Effector memory CD8-positive, alpha-beta T cell (primary cell): Measurements from ENCODE around the gene DDX10.

ENCODE experiments used
- ATAC-seq: fragments of 150-1000 bp; cut with Tn5 transposase; replicated peaks from 2 replicates; pipeline ENCODE4 v1.10.0; 2021; ENCODE audit warnings: mild to moderate bottlenecking, moderate library complexity
- DNase-seq, 3 experiments: peaks; one replicate each; pipeline ENCODE4 v3.0.0; 2021
- H3K27ac Mint-ChIP-seq, 2 donors: one replicate each; pipeline ENCODE4 v1.8.0; 2022; ENCODE audit warnings: mild to moderate bottlenecking in 2 of 2, mixed read lengths in 2 of 2, moderate library complexity in 2 of 2
- H3K27me3 Mint-ChIP-seq, 2 donors: one replicate each; pipeline ENCODE4 v1.8.0; 2022; ENCODE audit warnings: mixed read lengths in 2 of 2
- H3K36me3 Mint-ChIP-seq: one replicate; pipeline ENCODE4 v1.8.0; 2022; ENCODE audit warnings: mild to moderate bottlenecking, moderate library complexity, mixed read lengths; ENCODE audit not compliant: insufficient read depth
- H3K4me1 Mint-ChIP-seq, 2 donors: one replicate each; pipeline ENCODE4 v1.8.0; 2022; ENCODE audit warnings: low read depth in 2 of 2, mixed read lengths in 2 of 2
- H3K4me3 Mint-ChIP-seq, 2 donors: one replicate each; pipeline ENCODE4 v1.8.0; 2022; ENCODE audit warnings: mild to moderate bottlenecking in 2 of 2, mixed read lengths in 2 of 2, moderate library complexity in 2 of 2
- H3K9me3 Mint-ChIP-seq, 2 donors: one replicate each; pipeline ENCODE4 v1.8.0; 2022; ENCODE audit warnings: mixed read lengths in 2 of 2

Gene DDX10

DNA sequence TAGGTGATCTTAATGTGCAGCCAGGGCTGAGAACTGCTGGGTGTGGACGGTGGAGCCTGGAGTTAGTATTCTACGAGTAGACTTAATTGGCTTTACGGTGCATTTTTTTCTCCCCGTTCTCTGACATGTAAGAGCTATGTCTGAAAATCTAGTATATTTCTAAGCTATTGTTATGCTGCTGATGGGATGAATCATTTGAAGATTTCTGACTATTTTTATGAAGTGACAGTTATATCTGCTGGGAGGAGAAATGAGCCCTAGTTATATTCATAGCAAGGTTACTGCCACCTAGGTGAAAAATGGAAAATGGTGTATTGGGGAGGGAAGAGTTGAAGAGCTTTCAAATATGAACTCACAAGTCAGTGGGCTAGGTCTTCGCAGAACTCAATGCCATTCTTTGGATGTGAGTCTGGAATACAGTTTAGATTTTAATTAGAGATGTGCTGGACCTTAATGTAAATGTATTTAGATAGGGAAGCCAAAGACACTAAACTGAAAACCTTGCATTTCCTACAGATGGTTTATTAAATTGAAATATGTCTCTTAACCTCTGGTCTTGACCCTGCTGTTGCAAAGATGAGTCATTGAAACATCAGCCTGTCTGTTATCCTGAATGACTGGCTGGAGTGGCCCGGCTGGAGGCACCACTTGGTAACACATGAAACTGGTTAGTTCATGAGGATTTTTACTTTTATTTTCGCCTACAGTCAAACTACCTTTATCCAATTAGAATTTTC, 293.7 kb downstream of the DDX10 start:
- no peak overlapping the region for H3K4me3 Mint-ChIP-seq
- no peak for DNase-seq
- no peaks in the 10 kb centered on the region for H3K9me3 Mint-ChIP-seq
- H3K36me3 Mint-ChIP-seq = no peaks in the 10 kb centered on the region
- H3K27me3 Mint-ChIP-seq = peaks cover 0 to 9% of the 10 kb centered on the region in 2 donors
- ATAC-seq = no peak
- H3K4me1 Mint-ChIP-seq = no peaks in the 10 kb centered on the region
- no peak overlapping the region for H3K27ac Mint-ChIP-seq

DNA sequence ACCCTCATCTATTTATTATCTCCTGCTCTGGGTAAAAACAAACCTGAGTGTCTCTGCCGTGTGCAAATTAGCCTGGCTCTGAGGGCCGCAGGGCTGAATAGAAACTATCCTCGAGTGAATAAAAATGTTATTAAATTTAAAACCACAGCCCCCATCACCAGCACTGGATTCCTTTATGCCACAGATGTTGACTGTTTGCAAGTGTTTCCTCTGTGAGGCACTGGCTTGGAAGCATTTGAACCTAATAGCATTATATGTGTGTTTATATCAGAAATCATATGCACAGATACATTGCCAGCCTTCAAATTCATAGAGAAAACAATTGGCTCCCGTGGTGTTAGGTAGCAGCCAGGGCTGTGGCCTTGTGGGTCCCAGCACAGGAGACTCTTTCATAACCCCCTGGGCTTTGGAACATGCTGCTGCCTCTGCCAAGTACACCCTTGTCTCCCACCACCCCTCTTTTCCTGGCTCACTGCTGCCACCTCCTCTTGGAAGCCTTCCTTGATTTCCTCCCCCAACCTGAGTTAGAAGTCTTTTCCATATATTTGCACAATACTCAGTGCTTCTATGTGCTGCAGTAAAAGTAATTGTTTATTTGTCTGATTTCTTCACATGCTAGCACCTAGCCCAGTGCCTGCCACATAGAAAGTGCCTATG, 294.4 kb downstream of the DDX10 start:
- Mint-ChIP-seq H3K36me3 (no peaks in the 10 kb centered on the region), H3K4me1 (no peaks in the 10 kb centered on the region), H3K27me3 (peaks cover 0 to 9% of the 10 kb centered on the region in 2 donors), H3K4me3 (no peak overlapping the region), H3K27ac (no peak overlapping the region), H3K9me3 (no peaks in the 10 kb centered on the region)
- DNase-seq (no peak), ATAC-seq (no peak)

DNA sequence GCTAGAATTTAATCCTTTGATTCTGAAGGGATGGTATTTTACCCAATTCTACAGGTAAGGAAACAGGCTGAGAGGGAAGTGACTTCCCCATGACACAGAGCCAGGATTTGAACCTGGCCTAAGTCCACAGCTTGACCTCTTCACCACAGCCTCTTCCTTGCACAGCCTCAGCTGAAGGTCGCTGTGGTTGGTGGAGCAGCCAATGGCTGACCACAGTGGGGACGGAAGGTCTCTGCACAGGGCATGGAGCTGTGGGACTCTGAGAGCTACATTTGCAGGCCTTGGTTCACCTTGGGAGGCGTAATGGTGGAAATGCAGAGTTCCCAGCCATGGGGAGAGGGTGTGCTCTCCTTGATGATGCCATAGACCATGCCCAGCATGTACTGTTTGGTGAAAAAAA, 295.0 kb downstream of the DDX10 start:
- Mint-ChIP-seq H3K9me3 (no peaks in the 10 kb centered on the region), H3K36me3 (no peaks in the 10 kb centered on the region), H3K4me1 (no peaks in the 10 kb centered on the region), H3K27me3 (peaks cover 0 to 9% of the 10 kb centered on the region in 2 donors), H3K27ac (no peak overlapping the region), H3K4me3 (no peak overlapping the region)
- ATAC-seq (no peak), DNase-seq (no peak)

DNA sequence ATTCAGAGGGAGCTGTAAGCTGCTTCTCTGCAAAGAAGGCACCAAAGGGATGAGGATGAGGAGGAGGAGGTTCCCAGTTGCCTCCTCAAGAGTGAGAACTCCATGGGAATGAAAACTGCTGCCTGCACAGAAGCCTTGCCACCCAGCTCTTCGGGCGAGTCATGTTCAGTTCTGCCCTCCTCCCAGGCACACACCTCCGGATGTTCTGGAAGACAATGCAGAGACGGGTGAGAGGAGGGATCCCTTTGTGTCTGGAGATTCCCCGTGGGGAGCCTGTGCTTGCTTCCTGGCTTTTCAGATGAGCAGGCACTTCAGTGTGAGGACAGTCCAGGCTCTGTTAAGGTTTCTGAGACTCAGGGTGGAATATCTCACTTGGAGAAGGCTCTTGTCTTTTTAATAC, 295.6 kb downstream of the DDX10 start:
- no peak for DNase-seq
- Mint-ChIP-seq H3K9me3 (no peaks in the 10 kb centered on the region), H3K4me1 (no peaks in the 10 kb centered on the region), H3K27ac (no peak overlapping the region), H3K36me3 (no peaks in the 10 kb centered on the region), H3K4me3 (no peak overlapping the region), H3K27me3 (peaks cover 0 to 9% of the 10 kb centered on the region in 2 donors)
- ATAC-seq = no peak

DNA sequence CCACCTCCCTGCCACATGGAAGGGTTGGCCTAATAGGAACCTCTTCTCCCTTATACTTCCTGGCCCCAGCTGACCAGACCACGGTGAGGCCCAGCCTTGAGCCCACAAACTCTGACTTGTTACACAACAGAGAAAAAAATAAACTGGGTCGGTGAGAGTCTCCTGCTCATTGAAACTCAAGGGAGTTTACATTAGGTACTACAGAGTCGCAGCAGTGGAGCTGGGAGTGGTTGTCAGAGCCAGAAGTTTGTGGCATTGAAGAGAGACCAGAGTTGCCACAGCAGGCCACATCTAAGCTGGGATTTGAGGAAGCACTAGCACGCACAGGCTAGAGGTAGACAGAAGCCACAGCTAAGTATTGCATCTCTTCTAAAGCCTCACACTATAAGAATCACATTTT, 296.2 kb downstream of the DDX10 start:
- H3K4me1 Mint-ChIP-seq = no peaks in the 10 kb centered on the region
- no peak overlapping the region for H3K27ac Mint-ChIP-seq
- no peaks in the 10 kb centered on the region for H3K9me3 Mint-ChIP-seq
- H3K36me3 Mint-ChIP-seq = no peaks in the 10 kb centered on the region
- DNase-seq (no peak), ATAC-seq (no peak)
- no peak overlapping the region for H3K4me3 Mint-ChIP-seq
- peaks cover 0 to 9% of the 10 kb centered on the region in 2 donors for H3K27me3 Mint-ChIP-seq

DNA sequence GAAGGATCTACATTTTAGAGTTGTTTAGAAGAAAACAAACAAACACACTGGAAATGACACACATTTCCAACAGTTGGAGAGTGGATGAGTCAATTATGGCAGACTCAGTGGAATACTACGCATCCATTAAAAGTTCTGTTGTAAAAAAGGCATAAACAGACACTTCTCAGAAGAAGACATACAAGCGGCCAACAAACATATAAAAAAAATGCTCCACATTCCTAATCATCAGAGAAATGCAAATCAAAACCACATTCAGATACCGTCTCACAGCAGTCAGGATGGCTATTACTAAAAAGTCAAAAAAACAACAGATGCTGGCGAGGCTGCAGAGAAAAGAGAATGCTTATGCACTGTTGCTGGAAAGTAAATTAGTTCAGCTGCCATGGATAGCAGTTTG, 298.2 kb downstream of the DDX10 start:
- Mint-ChIP-seq H3K27ac (no peak overlapping the region), H3K4me1 (no peaks in the 10 kb centered on the region), H3K4me3 (no peak overlapping the region), H3K36me3 (no peaks in the 10 kb centered on the region), H3K27me3 (peaks cover 0 to 18% of the 10 kb centered on the region in 2 donors), H3K9me3 (no peaks in the 10 kb centered on the region)
- DNase-seq (no peak), ATAC-seq (no peak)

DNA sequence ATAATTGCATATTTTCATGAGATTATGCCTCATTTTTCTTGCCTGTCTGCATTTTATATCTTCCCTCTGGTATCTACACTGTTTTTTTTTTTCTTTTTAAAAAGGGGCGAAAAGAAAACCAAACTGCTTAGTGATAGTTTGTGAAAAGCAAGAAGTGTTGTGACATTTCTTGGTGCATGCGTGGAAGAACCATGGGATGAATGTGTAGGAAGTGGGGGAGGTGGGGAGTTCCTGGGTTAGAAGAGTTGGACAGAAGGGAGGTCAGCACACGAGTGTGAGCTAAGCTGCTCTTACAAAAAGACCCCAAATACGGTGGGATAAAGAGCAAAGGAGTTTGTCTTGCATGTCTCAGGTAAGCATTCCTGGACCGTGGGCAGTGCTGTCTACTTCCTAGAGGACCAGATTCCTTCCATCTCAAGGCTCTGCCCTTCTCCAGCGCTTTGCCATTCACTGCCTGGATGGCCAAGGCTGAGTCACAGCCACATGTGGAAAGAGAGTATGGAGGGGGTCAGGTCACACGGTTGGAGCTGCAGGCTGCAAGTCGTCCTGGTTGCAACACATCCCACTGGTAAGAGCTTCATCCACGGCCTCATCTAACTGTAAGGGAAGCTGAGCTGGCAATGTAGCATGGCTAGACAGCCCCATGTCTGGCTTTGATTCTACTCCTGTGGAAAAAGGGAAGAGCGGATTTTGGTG, 300.6 kb downstream of the DDX10 start:
- Mint-ChIP-seq H3K4me1 (no peaks in the 10 kb centered on the region), H3K4me3 (no peak overlapping the region), H3K27ac (no peak overlapping the region), H3K9me3 (no peaks in the 10 kb centered on the region), H3K36me3 (no peaks in the 10 kb centered on the region), H3K27me3 (peaks cover 0 to 18% of the 10 kb centered on the region in 2 donors)
- ATAC-seq = no peak
- no peak for DNase-seq

DNA sequence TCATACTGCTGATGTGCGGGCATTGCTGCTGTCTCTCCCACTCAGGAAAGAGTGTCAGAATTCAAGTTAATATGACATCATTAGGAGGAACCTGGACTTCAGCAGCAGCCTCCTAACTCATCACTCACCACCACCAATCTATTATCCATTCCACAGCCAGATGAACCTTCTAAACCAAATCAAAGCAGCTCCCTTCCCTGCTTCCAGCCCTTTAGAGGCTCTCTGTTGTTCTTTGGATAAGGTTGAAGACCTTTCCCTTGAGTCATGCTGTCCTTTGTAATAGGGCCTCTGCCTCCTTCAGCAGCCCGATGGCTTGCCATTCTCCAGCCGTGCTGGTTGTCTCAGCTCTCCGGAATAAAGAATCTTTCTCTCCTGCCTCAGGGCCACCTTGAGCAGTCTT, 301.3 kb downstream of the DDX10 start:
- DNase-seq (no peak), ATAC-seq (no peak)
- Mint-ChIP-seq H3K4me3 (no peak overlapping the region), H3K4me1 (no peaks in the 10 kb centered on the region), H3K9me3 (no peaks in the 10 kb centered on the region), H3K36me3 (no peaks in the 10 kb centered on the region), H3K27ac (no peak overlapping the region), H3K27me3 (peaks cover 0 to 18% of the 10 kb centered on the region in 2 donors)

DNA sequence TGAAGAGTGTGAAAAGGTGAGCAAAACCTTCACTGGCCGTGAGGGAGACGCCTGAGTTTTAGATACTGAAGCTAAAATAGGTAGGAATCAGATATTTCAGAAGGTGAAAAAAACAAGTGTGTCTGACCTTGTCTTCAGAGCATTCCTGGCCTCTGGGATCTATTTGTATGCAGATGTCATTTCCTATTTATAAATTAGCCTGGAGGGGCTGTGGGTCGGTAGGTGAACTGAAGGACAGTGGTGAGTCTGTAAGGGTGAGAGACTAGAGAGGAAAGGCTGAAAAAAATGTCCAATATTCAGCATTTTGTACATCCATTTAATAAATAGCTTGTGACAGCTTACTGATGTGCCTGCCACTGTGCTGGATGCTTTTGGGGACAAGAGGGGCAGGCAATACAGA, 302.1 kb downstream of the DDX10 start:
- Mint-ChIP-seq H3K4me1 (no peaks in the 10 kb centered on the region), H3K36me3 (no peaks in the 10 kb centered on the region), H3K27me3 (peaks cover 0 to 10% of the 10 kb centered on the region in 2 donors), H3K4me3 (no peak overlapping the region), H3K9me3 (no peaks in the 10 kb centered on the region), H3K27ac (no peak overlapping the region)
- DNase-seq = no peak
- no peak for ATAC-seq

DNA sequence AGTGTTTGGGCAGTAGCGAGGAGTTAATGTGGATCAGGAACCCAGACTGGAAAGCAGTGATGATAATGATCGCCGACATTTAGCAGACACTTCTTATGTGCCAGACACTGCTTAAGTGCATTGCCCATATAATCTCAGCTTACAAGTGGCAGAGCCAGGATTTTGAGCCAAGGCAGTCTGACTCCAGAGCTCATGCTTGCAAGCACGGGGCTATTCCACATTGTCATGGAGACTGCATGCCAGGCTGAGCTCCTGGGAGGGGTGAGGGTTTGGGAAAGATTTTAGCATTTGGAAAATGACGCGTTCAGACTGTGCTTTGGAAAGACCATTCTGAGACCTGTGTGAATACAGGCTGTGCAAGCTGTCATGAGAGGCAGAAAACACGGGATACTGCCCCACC, 302.7 kb downstream of the DDX10 start:
- peaks cover 0 to 9% of the 10 kb centered on the region in 2 donors for H3K27me3 Mint-ChIP-seq
- H3K27ac Mint-ChIP-seq = no peak overlapping the region
- H3K9me3 Mint-ChIP-seq = no peaks in the 10 kb centered on the region
- DNase-seq (no peak), ATAC-seq (no peak)
- H3K4me1 Mint-ChIP-seq = no peaks in the 10 kb centered on the region
- no peak overlapping the region for H3K4me3 Mint-ChIP-seq
- no peaks in the 10 kb centered on the region for H3K36me3 Mint-ChIP-seq

DNA sequence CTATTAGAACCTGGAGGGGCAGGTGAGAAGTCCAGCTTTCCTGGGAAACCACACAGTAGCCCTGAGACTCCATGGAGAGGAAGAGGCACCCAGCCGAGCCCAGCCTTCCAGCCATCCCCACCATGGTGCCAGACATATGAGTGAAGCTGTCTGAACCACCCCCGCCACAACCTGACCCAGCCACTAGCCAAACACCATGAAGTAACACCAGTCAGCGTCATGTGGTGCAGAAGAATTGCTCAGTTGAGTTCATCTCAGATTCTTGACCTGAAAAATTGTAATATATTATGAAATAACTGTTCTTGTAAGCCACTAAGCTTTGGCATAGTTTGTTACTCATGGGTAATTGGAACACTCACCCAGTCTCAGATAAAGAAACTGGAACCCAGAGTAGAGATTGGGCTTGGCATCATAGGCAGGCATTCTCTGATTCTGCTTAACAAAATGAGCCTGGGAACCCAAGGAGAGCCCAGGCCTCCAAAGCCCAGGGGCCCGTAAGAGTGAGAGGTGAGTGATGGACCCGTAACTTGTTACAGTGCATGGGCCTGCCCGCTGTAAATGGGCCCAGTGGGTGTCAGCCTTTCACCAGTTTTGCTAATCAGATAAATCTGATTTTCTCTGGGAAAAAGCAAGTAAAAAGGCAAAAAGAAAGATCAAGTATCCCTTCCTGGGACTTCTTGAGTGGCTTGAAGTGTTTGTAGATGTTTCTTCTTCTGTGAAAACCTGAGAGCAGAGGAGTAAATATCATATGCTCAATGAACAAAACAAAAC, 305.5 kb downstream of the DDX10 start:
- H3K36me3 Mint-ChIP-seq = peaks cover 3% of the 10 kb centered on the region
- no peak for DNase-seq
- H3K9me3 Mint-ChIP-seq = no peaks in the 10 kb centered on the region
- no peak overlapping the region for H3K4me3 Mint-ChIP-seq
- ATAC-seq = no peak
- H3K27ac Mint-ChIP-seq = no peak overlapping the region
- no peaks in the 10 kb centered on the region for H3K4me1 Mint-ChIP-seq
- peaks cover 0 to 18% of the 10 kb centered on the region in 2 donors for H3K27me3 Mint-ChIP-seq

DNA sequence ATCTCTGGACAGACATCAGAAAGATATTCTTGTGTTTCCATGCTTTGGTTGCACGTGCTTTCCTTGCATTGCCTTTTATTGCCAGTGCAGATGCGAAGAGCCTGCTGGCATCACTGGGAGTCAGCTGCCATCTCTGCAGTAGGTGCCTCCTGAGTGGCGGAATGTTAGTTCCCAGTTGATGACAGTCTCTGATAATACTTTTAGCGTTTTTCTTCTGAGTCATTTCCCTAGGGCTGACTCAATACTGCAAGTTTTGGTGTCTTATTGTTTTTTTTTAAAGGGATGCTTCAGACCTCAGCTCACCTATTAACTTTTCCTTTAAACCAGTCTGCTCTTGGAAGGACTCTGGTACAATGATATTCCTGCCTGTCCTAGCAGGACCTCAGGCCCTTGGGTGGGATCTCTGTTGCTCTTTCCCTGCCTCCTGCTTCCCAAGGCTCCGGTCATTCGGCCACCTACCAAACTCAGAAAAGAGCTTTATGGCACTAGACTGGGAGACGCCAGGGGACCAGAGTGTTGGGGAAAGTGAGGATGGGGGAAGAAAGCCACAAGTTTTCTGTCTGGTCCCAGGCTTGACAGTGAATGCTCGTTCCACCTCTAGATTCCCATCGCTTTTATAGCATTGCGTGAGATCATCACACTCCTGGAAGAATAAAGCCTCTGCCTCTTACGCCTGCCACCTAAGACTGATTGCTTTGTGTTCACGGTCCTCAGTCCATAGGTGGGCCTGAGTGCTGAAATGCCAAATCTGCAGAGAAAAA, 308.7 kb downstream of the DDX10 start:
- Mint-ChIP-seq H3K27ac (no peak overlapping the region), H3K36me3 (peaks cover 3% of the 10 kb centered on the region), H3K4me1 (no peaks in the 10 kb centered on the region), H3K27me3 (peaks cover 0 to 36% of the 10 kb centered on the region in 2 donors), H3K9me3 (no peaks in the 10 kb centered on the region), H3K4me3 (no peak overlapping the region)
- ATAC-seq = no peak
- no peak for DNase-seq

DNA sequence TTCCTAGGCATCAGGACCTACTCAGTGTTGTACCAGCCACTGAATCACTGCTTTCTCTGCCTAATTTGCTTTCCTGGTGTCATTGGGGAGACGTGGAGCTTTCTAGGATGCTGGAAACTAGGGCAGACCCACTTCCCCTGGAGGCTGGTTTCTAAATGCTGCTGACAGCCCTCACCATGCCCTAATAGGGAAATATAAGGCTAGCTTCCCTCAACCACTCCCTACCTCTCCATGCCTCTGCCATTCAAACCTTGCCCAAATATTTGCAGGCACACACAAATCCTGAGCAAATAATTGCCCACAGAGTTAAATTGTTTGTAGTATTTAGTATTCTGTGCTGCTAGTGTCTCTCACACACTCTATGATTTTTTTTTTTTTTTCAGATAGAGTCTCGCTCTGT, 310.2 kb downstream of the DDX10 start:
- ATAC-seq (no peak), DNase-seq (no peak)
- H3K36me3 Mint-ChIP-seq = peaks cover 3% of the 10 kb centered on the region
- H3K4me3 Mint-ChIP-seq = no peak overlapping the region
- H3K9me3 Mint-ChIP-seq = no peaks in the 10 kb centered on the region
- H3K27ac Mint-ChIP-seq = no peak overlapping the region
- H3K4me1 Mint-ChIP-seq = no peaks in the 10 kb centered on the region
- peaks cover 0 to 46% of the 10 kb centered on the region in 2 donors for H3K27me3 Mint-ChIP-seq
